GM19395 (cell line): ENCODE measurements around the gene TMUB1.

Experiments
- ATAC-seq: cut with Tn5 transposase; IDR thresholded peaks from one replicate; pipeline ENCODE4 v1.9.1; 2021; ENCODE audit warnings: mild to moderate bottlenecking, moderate library complexity; ENCODE audit not compliant: unreplicated experiment

Gene TMUB1

GRCh38 chr7:151083071-151083823, at the start of gene TMUB1:
Gene TMUB1, minus strand, starts transcription at chr7:151083493. Its CDS starts 930 bp downstream, at chr7:151082563.
- ATAC-seq = peak; percentile 49

- no peak for ATAC-seq
These were observed 49.3 kb upstream of the TMUB1 start for GRCh38 chr7:151132461-151133205.

- no peak for ATAC-seq
These were observed 48.5 kb upstream of the TMUB1 start for GRCh38 chr7:151131592-151132293.

GRCh38 chr7:151131224-151131591, 47.9 kb upstream of the TMUB1 start:
- no peak for ATAC-seq

- no peak for ATAC-seq
These were observed 47.5 kb upstream of the TMUB1 start for GRCh38 chr7:151130741-151131157.

GRCh38 chr7:151129960-151130591, 46.8 kb upstream of the TMUB1 start:
- ATAC-seq = no peak

- no peak for ATAC-seq
These were observed 46.0 kb upstream of the TMUB1 start for GRCh38 chr7:151129117-151129959.

- no peak for ATAC-seq
These were observed 45.4 kb upstream of the TMUB1 start for GRCh38 chr7:151128716-151129115.

GRCh38 chr7:151128144-151128543, 44.9 kb upstream of the TMUB1 start:
- no peak for ATAC-seq

GRCh38 chr7:151126491-151127137, 43.3 kb upstream of the TMUB1 start:
- ATAC-seq = no peak

- no peak for ATAC-seq
These were observed 42.7 kb upstream of the TMUB1 start for GRCh38 chr7:151125846-151126481.

- ATAC-seq = no peak
These were observed 42.2 kb upstream of the TMUB1 start for GRCh38 chr7:151125470-151125845.

- ATAC-seq = no peak
These were observed 41.7 kb upstream of the TMUB1 start for GRCh38 chr7:151124899-151125399.

- ATAC-seq = no peak
These were observed 41.2 kb upstream of the TMUB1 start for GRCh38 chr7:151124481-151124880.

GRCh38 chr7:151123822-151124464, 40.6 kb upstream of the TMUB1 start:
- peak; percentile 88 for ATAC-seq

- no peak for ATAC-seq
These were observed 40.0 kb upstream of the TMUB1 start for GRCh38 chr7:151123158-151123821.

GRCh38 chr7:151122796-151123157, 39.5 kb upstream of the TMUB1 start:
- ATAC-seq = no peak

GRCh38 chr7:151122276-151122675, 39.0 kb upstream of the TMUB1 start:
- no peak for ATAC-seq
